Measurements from ENCODE around the gene CES4A. TPM values are rescaled to one million over a fixed set of nuclear protein-coding genes. Genes with fewer than 3 reads are reported as not detected.
A peak's percentile ranks its signal among the peaks of the same experiment; 100 is the strongest.

The CES4A gene
- polyA plus RNA-seq, 1 donor (not counting 4 experiments of a cell fraction or from before 2014, with no cell fraction given), result 6.6 TPM

DNA sequence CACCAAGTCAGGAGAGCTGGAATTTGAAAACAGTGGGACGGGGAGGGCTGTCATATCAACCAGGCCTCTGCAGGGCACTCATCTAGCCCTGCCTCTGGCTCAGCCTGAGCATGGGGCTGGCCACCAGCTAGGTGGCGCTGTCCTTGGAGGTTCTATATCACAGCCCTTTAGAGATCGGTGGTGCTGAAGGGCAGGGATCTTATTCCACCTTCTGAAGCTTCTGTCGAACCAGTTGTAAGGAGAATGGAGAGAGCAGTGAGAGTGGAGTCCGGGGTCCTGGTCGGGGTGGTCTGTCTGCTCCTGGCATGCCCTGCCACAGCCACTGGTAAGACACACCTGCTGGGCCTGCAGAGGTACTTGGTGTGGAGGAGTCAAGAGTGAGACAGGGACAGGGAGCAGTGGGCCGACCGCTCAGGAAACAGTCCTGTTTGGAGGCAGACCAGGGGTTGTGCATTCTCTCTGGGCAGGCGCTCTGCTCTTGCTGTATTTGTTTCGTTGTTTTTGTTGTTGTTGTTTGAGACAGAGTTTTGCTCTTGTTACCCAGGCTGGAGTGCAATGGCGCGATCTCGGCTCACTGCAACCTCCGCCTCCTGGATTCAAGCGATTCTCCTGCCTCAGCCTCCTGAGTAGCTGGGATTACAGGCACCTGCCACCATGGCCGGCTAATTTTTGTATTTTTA is 27.2 kb upstream of the CES4A start, which contains the start of gene CES3:
CES3 (plus strand) TSS at position 202 of the 680 bp plus-strand sequence; CDS start at position 244, 42 bp downstream.
- no peak within 1 kb of the TSS for H3K27ac ChIP-seq (ENCODE audit: control insufficient read depth, insufficient read depth, low read length)
- dilution Hi-C loops (cut with MboI; ENCODE audit: extremely low pct_ligation_motif_present, low sequenced_read_pairs), result no loop called here
- H3K36me3 ChIP-seq (ENCODE audit: control insufficient read depth in 2 of 2, extremely low read depth in 1 of 2, insufficient read depth in 2 of 2, low read length in 2 of 2), result peaks cover 0 to 1% of the 10 kb centered on the region in 2 experiments
- no peak within 1 kb of the TSS for H3K4me3 ChIP-seq (ENCODE audit: control insufficient read depth in 2 of 3, extremely low read depth in 1 of 3, insufficient read depth in 2 of 3, low read depth in 1 of 3, low read length in 3 of 3)
- no peak within 1 kb of the TSS for H3K4me2 ChIP-seq (ENCODE audit: control insufficient read depth, extremely low read depth, insufficient read depth, low read depth, low read length)
- FAIRE-seq, result peak; percentile 83
- H3K79me2 ChIP-seq (ENCODE audit: control insufficient read depth, insufficient read depth, low read length), result no peaks in the 10 kb centered on the region
- TF ChIP-seq, protein P1, sequence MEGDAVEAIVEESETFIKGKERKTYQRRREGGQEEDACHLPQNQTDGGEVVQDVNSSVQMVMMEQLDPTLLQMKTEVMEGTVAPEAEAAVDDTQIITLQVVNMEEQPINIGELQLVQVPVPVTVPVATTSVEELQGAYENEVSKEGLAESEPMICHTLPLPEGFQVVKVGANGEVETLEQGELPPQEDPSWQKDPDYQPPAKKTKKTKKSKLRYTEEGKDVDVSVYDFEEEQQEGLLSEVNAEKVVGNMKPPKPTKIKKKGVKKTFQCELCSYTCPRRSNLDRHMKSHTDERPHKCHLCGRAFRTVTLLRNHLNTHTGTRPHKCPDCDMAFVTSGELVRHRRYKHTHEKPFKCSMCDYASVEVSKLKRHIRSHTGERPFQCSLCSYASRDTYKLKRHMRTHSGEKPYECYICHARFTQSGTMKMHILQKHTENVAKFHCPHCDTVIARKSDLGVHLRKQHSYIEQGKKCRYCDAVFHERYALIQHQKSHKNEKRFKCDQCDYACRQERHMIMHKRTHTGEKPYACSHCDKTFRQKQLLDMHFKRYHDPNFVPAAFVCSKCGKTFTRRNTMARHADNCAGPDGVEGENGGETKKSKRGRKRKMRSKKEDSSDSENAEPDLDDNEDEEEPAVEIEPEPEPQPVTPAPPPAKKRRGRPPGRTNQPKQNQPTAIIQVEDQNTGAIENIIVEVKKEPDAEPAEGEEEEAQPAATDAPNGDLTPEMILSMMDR (optimal IDR thresholded peaks at IDR 0.05 in 1 of 3, IDR thresholded peaks at IDR 0.05 in 1 of 3, conservative IDR thresholded peaks at IDR 0.05 in 1 of 3; ENCODE audit: extremely low read depth in 1 of 3, insufficient read depth in 2 of 3, low read length in 3 of 3), result peak; percentile 85 to 87 (median 86)
- no peak for TF ChIP-seq EZH2 (IDR thresholded peaks at IDR 0.05; ENCODE audit: low read length)
- no peaks in the 10 kb centered on the region for H4K20me1 ChIP-seq (ENCODE audit: control insufficient read depth, extremely low read depth, insufficient read depth, low read length)
- H3K9ac ChIP-seq (ENCODE audit: control insufficient read depth, extremely low read depth, insufficient read depth, low read length), result no peak within 1 kb of the TSS
- H3K9me1 ChIP-seq (ENCODE audit: control insufficient read depth, extremely low read depth, insufficient read depth, low read length), result no peaks in the 10 kb centered on the region
- no peak for DNase-seq (ENCODE audit: low read depth, low spot score)
- H3K27me3 ChIP-seq (ENCODE audit: control insufficient read depth, extremely low read depth, insufficient read depth, low read length), result no peaks in the 10 kb centered on the region
- no peaks in the 10 kb centered on the region for H3K9me3 ChIP-seq (ENCODE audit: control insufficient read depth, low read depth, low read length)
- H3K4me1 ChIP-seq (ENCODE audit: control insufficient read depth, extremely low read depth, insufficient read depth, low read length), result peaks cover 3% of the 10 kb centered on the region
- no peak within 1 kb of the TSS for H2AFZ ChIP-seq (ENCODE audit: control insufficient read depth, low read length)

DNA sequence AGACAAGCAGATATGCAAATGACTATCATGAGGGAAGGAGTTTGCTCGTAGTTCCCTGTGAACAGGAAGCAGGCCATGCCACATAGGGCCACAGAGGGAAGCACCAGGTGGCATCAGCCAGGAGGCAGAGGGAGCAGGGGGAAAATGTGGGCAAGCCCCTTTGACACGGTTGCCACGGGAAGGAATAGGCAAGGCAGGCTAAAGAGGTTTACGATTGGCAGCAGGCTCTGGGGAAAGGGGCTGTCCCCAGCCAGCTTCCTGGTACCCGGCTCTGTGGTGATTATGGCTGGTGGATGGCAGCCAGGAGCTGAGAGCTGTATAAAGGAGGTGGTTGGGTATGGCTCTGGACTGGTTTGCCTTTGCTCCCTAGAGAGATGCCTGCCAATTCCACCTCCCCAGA is 26.5 kb upstream of the CES4A start:
- H2AFZ ChIP-seq (ENCODE audit: control insufficient read depth, low read length), result no peak overlapping the region
- peaks cover 0 to 1% of the 10 kb centered on the region in 2 experiments for H3K36me3 ChIP-seq (ENCODE audit: control insufficient read depth in 2 of 2, extremely low read depth in 1 of 2, insufficient read depth in 2 of 2, low read length in 2 of 2)

More for the DNA sequence above, 26.5 kb upstream of the CES4A start:
- H3K9me1 ChIP-seq (ENCODE audit: control insufficient read depth, extremely low read depth, insufficient read depth, low read length), result no peaks in the 10 kb centered on the region
- H3K79me2 ChIP-seq (ENCODE audit: control insufficient read depth, insufficient read depth, low read length), result no peaks in the 10 kb centered on the region
- DNase-seq (ENCODE audit: low read depth, low spot score) (no peak), FAIRE-seq (no peak)
- H3K9ac ChIP-seq (ENCODE audit: control insufficient read depth, extremely low read depth, insufficient read depth, low read length), result no peak overlapping the region
- H3K4me3 ChIP-seq (ENCODE audit: control insufficient read depth in 2 of 3, extremely low read depth in 1 of 3, insufficient read depth in 2 of 3, low read depth in 1 of 3, low read length in 3 of 3), result no peak overlapping the region
- no peak overlapping the region for H3K27ac ChIP-seq (ENCODE audit: control insufficient read depth, insufficient read depth, low read length)
- dilution Hi-C loops (cut with MboI; ENCODE audit: extremely low pct_ligation_motif_present, low sequenced_read_pairs), result no loop called here
- H3K27me3 ChIP-seq (ENCODE audit: control insufficient read depth, extremely low read depth, insufficient read depth, low read length), result no peaks in the 10 kb centered on the region
- H3K4me2 ChIP-seq (ENCODE audit: control insufficient read depth, extremely low read depth, insufficient read depth, low read depth, low read length), result no peak overlapping the region
- no peaks in the 10 kb centered on the region for H3K9me3 ChIP-seq (ENCODE audit: control insufficient read depth, low read depth, low read length)
- H3K4me1 ChIP-seq (ENCODE audit: control insufficient read depth, extremely low read depth, insufficient read depth, low read length), result peaks cover 3% of the 10 kb centered on the region
- no peaks in the 10 kb centered on the region for H4K20me1 ChIP-seq (ENCODE audit: control insufficient read depth, extremely low read depth, insufficient read depth, low read length)
- no peak for TF ChIP-seq EZH2 (IDR thresholded peaks at IDR 0.05; ENCODE audit: low read length)
- TF ChIP-seq, protein P1 (optimal IDR thresholded peaks at IDR 0.05 in 1 of 3, IDR thresholded peaks at IDR 0.05 in 1 of 3, conservative IDR thresholded peaks at IDR 0.05 in 1 of 3; ENCODE audit: extremely low read depth in 1 of 3, insufficient read depth in 2 of 3, low read length in 3 of 3), result no peak
